ENCODE data around the gene LHX4.

LHX4 gene

GRCh38 chr1:180229483-180230415, at the start of gene LHX4:
LHX4 (plus strand) TSS chr1:180230264; CDS start chr1:180230530, 266 bp downstream.
- DNase-seq = no peak

GRCh38 chr1:180181048-180181447, 49.0 kb upstream of the LHX4 start:
- no peak for DNase-seq

GRCh38 chr1:180181996-180182642, 47.9 kb upstream of the LHX4 start:
- DNase-seq = no peak

DNA sequence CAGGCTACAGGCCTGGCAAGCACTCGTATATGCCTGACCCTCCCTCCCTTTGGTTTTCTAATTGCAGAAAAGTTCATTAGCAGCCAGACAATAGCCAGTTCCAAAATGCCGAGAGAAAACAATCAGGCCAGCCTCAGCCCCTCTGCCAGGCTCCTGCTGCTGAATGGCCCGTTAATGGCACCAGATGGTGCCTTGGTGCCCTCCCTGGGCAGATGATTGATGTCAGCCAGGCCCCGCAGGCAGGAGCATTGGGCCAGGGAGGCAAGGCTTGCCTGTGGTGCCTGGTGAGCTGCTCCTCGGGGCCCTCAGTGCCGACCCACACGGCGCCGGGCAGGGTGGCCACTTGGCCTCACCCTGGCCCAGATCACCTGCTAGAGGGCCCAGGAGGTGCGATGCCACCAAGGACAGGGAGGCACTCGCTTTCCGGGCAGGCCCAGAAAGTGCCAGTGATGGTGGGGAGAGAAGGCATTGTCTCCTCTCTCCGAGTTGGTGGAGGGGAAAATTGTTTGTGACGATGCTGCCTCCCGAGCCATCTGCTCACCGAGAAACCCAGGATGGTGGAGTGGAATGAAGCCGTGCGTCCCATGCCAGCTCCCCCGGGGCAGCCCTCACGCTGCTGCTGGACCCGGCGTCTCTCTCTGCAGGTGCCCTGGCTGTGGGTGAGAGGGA, 47.3 kb upstream of the LHX4 start:
- DNase-seq = no peak

- no peak for DNase-seq
Observed at GRCh38 chr1:180183426-180183825, 46.6 kb upstream of the LHX4 start.

GRCh38 chr1:180184041-180184440, 46.0 kb upstream of the LHX4 start:
- DNase-seq = no peak

DNA sequence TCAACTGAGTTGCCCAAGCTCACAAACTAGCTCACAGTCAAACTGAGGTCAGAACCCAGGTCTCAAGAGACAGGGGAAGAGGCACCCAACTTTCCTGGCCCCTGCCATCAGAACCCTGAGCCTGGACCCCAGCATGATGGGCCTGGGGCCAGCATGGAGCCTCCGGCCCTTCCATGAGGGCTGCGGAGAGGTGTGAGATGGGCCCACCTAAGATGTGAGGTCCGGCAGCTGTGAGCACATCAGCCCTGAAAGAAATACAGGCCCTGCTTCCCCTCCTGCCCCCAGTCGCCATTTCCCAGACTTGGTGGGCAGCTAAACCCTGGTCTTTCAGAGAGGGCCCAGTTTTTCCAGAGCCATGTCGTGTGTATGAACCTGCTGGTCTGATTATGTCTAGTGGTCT, 44.8 kb upstream of the LHX4 start:
- no peak for DNase-seq

DNA sequence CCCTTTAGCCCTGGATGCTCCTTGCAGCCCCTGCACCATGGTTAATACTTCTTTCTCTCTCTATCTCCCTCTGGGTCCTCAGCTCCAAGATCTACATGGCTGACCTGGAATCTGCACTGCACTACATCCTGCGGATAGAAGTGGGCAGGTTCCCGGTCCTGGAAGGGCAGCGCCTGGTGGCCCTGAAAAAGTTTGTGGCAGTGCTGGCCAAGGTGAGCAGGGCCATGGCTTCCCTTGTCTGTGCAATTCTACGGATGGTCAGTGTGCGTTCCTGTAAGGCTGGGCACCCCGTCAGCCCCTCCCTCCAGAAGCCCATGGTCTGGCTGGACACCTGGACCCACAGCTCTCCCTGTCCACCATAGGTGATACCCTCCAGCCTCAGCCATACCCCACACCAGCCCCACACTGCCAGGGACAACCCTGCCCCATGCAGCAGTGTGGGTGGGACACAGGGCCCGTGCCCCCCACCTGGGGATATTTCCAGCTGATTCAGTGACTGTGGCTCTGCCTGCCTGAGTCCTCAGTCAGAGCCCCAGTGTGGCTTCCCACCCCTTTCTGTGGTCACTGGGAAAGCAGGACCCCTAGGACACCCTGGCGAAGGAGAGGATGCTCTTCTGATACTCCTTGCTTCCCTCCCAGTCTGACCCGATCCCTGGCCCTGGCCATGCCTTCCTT, 44.0 kb upstream of the LHX4 start:
- DNase-seq = no peak

GRCh38 chr1:180186831-180187230, 43.2 kb upstream of the LHX4 start:
- DNase-seq = no peak

GRCh38 chr1:180187626-180188025, 42.4 kb upstream of the LHX4 start:
- DNase-seq = no peak

DNA sequence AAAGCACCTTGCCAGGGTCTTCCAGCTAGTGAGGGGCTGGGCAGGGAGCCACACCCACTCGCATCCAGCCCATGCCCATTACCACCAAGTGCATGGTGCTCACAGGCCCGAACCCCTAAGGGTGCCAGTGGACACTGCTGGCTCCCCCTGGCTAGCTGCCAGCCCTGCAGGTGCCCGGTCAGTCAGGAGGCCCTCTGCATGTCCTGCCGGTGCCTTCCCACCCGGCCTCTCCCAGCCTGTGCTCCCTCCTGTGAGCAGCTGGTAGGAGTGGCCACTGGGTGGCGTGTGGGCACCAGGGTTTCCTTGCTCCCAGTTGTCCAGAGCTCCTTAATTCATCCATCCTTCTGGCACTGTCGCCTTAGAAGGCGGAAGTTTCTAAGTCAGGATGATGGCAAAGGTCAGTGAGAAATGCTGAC, 42.0 kb upstream of the LHX4 start:
- DNase-seq = no peak

GRCh38 chr1:180188684-180189175, 41.3 kb upstream of the LHX4 start:
- DNase-seq = no peak

DNA sequence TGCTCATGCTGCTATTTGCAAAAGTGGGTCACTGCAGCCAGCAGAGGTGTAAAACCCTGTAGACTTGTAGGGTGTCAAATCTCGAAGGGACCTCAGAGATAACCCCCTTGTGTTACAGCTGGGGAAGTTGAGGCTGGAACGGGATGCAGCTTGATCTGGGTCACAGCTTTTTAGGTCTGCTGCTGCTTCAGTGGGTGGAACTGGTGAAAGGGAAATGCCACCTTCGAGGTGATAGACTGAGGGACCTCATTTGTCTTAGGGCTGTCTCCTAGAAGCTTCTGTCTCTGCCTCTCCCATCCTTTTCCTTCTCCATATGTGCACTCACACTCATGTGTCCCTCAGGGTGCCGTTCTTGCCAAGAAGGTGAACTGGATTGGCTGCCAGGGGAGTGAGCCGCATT, 40.0 kb upstream of the LHX4 start:
- DNase-seq = no peak

- no peak for DNase-seq
Observed at GRCh38 chr1:180192172-180192571, 37.9 kb upstream of the LHX4 start.

GRCh38 chr1:180193141-180194047, 36.7 kb upstream of the LHX4 start:
- DNase-seq = no peak

- DNase-seq = no peak
Observed at GRCh38 chr1:180194048-180194425, 36.0 kb upstream of the LHX4 start.

GRCh38 chr1:180194546-180195207, 35.4 kb upstream of the LHX4 start:
- DNase-seq = no peak

GRCh38 chr1:180195401-180195800, 34.7 kb upstream of the LHX4 start:
- DNase-seq = no peak

DNA sequence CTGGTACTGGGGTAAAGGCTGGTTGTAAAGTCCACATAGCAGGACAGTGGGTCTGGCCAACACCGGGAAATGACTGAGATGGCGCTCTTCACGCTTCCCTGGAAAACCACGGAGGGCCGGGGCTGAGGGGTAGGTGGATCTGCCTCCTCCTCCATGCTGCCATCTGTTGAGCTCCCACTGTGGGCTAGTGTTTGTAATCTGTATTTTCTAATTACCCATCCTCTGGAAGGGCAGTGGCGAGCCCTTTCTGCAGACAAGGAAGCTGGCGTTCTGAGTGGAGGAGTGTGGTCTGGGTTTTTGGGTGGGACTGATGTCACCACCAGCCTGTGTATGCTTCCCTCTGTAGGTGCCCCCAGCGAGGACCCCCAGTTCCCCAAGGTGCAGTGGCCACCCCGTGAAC, 34.1 kb upstream of the LHX4 start:
- DNase-seq = no peak

DNA sequence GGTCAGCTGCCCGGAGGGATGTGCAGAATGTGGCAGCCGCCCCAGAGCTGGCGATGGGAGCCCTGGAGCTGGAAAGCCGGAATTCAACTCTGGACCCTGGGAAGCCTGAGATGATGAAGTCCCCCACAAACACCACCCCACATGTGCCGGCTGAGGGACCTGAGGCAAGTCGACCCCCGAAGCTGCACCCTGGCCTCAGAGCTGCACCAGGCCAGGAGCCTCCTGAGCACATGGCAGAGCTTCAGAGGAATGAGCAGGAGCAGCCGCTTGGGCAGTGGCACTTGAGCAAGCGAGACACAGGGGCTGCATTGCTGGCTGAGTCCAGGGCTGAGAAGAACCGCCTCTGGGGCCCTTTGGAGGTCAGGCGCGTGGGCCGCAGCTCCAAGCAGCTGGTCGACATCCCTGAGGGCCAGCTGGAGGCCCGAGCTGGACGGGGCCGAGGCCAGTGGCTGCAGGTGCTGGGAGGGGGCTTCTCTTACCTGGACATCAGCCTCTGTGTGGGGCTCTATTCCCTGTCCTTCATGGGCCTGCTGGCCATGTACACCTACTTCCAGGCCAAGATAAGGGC, 33.5 kb upstream of the LHX4 start:
- DNase-seq = no peak

DNA sequence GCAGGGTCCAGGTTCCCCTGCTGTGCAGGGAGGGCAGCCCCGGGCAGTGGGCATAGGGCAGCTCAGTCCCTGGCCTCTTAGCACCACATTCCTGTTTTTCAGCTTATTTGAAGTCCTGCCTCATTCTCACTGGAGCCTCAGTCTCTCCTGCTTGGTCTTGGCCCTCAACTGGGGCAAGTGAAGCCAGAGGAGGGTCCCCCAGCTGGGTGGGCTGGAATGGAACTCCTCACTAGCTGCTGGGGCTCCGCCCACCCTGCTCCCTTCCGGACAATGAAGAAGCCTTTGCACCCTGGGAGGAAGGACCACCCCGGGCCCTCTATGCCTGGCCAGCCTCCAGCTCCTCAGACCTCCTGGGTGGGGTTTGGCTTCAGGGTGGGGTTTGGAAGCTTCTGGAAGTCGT, 32.8 kb upstream of the LHX4 start:
- DNase-seq = no peak
